H1 (cell line): Measurements from ENCODE around the gene MED1. TPM values are rescaled to one million over a fixed set of nuclear protein-coding genes. Genes with fewer than 3 reads are reported as not detected.

Source experiments
- EP300 ChIP-seq, 2 experiments: IDR thresholded peaks; 1 replicate in 1 of 2; 2 replicates in 1 of 2; pipeline ENCODE4 v1.6.1; 2011 to 2012; ENCODE audit warnings: low read depth in 2 of 2, low read length in 2 of 2, mild to moderate bottlenecking in 2 of 2, borderline replicate concordance in 1 of 2, inconsistent platforms in 1 of 2, moderate library complexity in 1 of 2
- RAD21 ChIP-seq, 2 experiments: IDR thresholded peaks in 1 of 2; conservative IDR thresholded peaks in 1 of 2; 2 replicates each; pipeline ENCODE4 v1.6.1; 2011; ENCODE audit warnings: low read depth in 2 of 2, low read length in 2 of 2, improper control_type of control experiment in 1 of 2, inconsistent platforms in 1 of 2, mild to moderate bottlenecking in 1 of 2, moderate library complexity in 1 of 2
- USF2 ChIP-seq: IDR thresholded peaks from 2 replicates; pipeline ENCODE4 v1.6.1; 2011; ENCODE audit warnings: low read length, improper control_type of control experiment
- polyA plus RNA-seq, 7 experiments: library from polyadenylated mRNA; depleted of rRNA in 3 of 7; stranded (reverse) in 5 of 7; unstranded in 2 of 7; fragments of >200 nt in 5 of 7; fragments of 200-250 nt in 2 of 7; gene quantifications; 1 replicate in 5 of 7; 2 replicates in 1 of 7; 4 replicates in 1 of 7; pipeline versions ENCODE4 v1.2.1 to v1.2.3, GENCODE V29; 2011 to 2013; ENCODE audit warnings: missing spikeins in 2 of 7, mixed read lengths in 2 of 7
- total RNA-seq: library from RNA; stranded (reverse); fragmentation: NEBNext Ultra II Directional; extraction: Animal tissue kit (Norgen Biotek cat#: 25700); gene quantifications from 2 replicates; pipeline ENCODE4 v1.2.1, GENCODE V29; 2021

Gene MED1
- total and polyA plus RNA-seq, 2 of the 8 experiments (the other 6 are each of a cell fraction or from before 2014, with no cell fraction given), result 24.7 to 56.5 TPM

- TF ChIP-seq EP300 (IDR thresholded peaks at IDR 0.05; ENCODE audit: borderline replicate concordance in 1 of 2, low read depth in 2 of 2, low read length in 2 of 2) (0 out of 3 replicates have a peak, but pooled peaks of 1 of the 2 experiments have one; percentile 60), USF2 (no peak), RAD21 (IDR thresholded peaks at IDR 0.05 in 1 of 2, conservative IDR thresholded peaks at IDR 0.05 in 1 of 2; ENCODE audit: low read depth in 2 of 2, low read length in 2 of 2) (no peak)
Measured at GRCh38 chr17:39401412-39402243, 49.4 kb downstream of the MED1 start, which contains the start of gene FBXL20 (continued).
